Ramos (cell line): ENCODE results near the gene UBASH3A.

Experiments used
- in situ Hi-C: fragments of 300-500 bp; cut with MboI; formaldehyde crosslinking; loops from one replicate; pipeline ENCODE4 v1.14.3; 2022; ENCODE audit warnings: low sequenced_read_pairs; ENCODE audit not compliant: unreplicated experiment

The UBASH3A gene

GRCh38 chr21:42439284-42440186 lies 35.8 kb downstream of the UBASH3A start:
- in situ Hi-C loops = loop anchor here (10.0 to 25.0 kb wide), 2 partner anchors 125 to 827 kb away; partner anchors contain the start of gene TFF3

- in situ Hi-C loops = loop anchor here (10.0 to 25.0 kb wide), 2 partner anchors 125 to 828 kb away; partner anchors contain the start of gene TFF3
Measured at GRCh38 chr21:42440187-42440792, 36.6 kb downstream of the UBASH3A start.

GRCh38 chr21:42441963-42442362 lies 38.3 kb downstream of the UBASH3A start:
- in situ Hi-C loops = loop anchor here (10.0 to 25.0 kb wide), 2 partner anchors 127 to 830 kb away; partner anchors contain the start of gene TFF3

- in situ Hi-C loops = loop anchor here (10.0 to 25.0 kb wide), 2 partner anchors 128 to 831 kb away; partner anchors contain the start of gene TFF3
Measured at GRCh38 chr21:42443181-42443785, 39.6 kb downstream of the UBASH3A start.

GRCh38 chr21:42443876-42444744 lies 40.4 kb downstream of the UBASH3A start:
- in situ Hi-C loops = loop anchor here (10.0 to 25.0 kb wide), 2 partner anchors 129 to 832 kb away; partner anchors contain the start of gene TFF3

- in situ Hi-C loops = loop anchor here (10.0 to 25.0 kb wide), 2 partner anchors 130 to 832 kb away; partner anchors contain the start of gene TFF3
Measured at GRCh38 chr21:42444745-42445059, 41.0 kb downstream of the UBASH3A start.

GRCh38 chr21:42445311-42445710 lies 41.6 kb downstream of the UBASH3A start:
- in situ Hi-C loops = loop anchor here (10.0 to 25.0 kb wide), 2 partner anchors 131 to 833 kb away; partner anchors contain the start of gene TFF3

- in situ Hi-C loops = loop anchor here (10.0 to 25.0 kb wide), 2 partner anchors 132 to 834 kb away; partner anchors contain the start of gene TFF3
Measured at GRCh38 chr21:42446531-42446930, 42.8 kb downstream of the UBASH3A start.

GRCh38 chr21:42447182-42447581 lies 43.5 kb downstream of the UBASH3A start:
- in situ Hi-C loops = loop anchor here (10.0 to 25.0 kb wide), 2 partner anchors 132 to 835 kb away; partner anchors contain the start of gene TFF3

GRCh38 chr21:42447732-42448131 lies 44.0 kb downstream of the UBASH3A start:
- in situ Hi-C loops = loop anchor here (10.0 to 25.0 kb wide), 2 partner anchors 133 to 835 kb away; partner anchors contain the start of gene TFF3

GRCh38 chr21:42448686-42449085 lies 45.0 kb downstream of the UBASH3A start:
- in situ Hi-C loops = loop anchor here (10.0 to 25.0 kb wide), 2 partner anchors 134 to 836 kb away; partner anchors contain the start of gene TFF3

- in situ Hi-C loops = loop anchor here (10.0 kb wide), 1 partner anchor 297 kb away; no protein-coding TSS in a partner anchor
Measured at GRCh38 chr21:42451941-42452340, 48.2 kb downstream of the UBASH3A start.

GRCh38 chr21:42452401-42453223 lies 48.9 kb downstream of the UBASH3A start:
- in situ Hi-C loops = loop anchor here (10.0 kb wide), 1 partner anchor 298 kb away; no protein-coding TSS in a partner anchor

GRCh38 chr21:42453224-42453985 lies 49.7 kb downstream of the UBASH3A start:
- in situ Hi-C loops = loop anchor here (10.0 kb wide), 1 partner anchor 299 kb away; no protein-coding TSS in a partner anchor

GRCh38 chr21:42453986-42454570 lies 50.4 kb downstream of the UBASH3A start:
- in situ Hi-C loops = loop anchor here (10.0 kb wide), 1 partner anchor 299 kb away; no protein-coding TSS in a partner anchor

- in situ Hi-C loops = loop anchor here (10.0 kb wide), 1 partner anchor 300 kb away; no protein-coding TSS in a partner anchor
Measured at GRCh38 chr21:42454786-42455185, 51.1 kb downstream of the UBASH3A start.

- in situ Hi-C loops = loop anchor here (10.0 kb wide), 1 partner anchor 300 kb away; no protein-coding TSS in a partner anchor
Measured at GRCh38 chr21:42455196-42455595, 51.5 kb downstream of the UBASH3A start.
